HCEC 1CT (cell line): Measurements from ENCODE around the gene ZBTB7B.
A peak's percentile ranks its signal among the peaks of the same experiment; 100 is the strongest.

Experiments
- DNase-seq: peaks from one replicate; pipeline ENCODE4 v3.0.0-alpha.2; 2017

ZBTB7B gene

GRCh38 chr1:154989195-154989860, 13.3 kb upstream of the ZBTB7B start:
- no peak for DNase-seq

- DNase-seq = no peak
Observed at GRCh38 chr1:154990276-154990675, 12.3 kb upstream of the ZBTB7B start.

- no peak for DNase-seq
Observed at GRCh38 chr1:154992721-154993571, 9.7 kb upstream of the ZBTB7B start.

- no peak for DNase-seq
Observed at GRCh38 chr1:154993572-154994268, 8.9 kb upstream of the ZBTB7B start, which contains the start of gene LENEP. TSS of gene LENEP (plus strand) at chr1:154993586. CDS start at chr1:154993608, 22 bp downstream.

GRCh38 chr1:154994269-154994587, 8.4 kb upstream of the ZBTB7B start:
- DNase-seq = no peak

GRCh38 chr1:154994591-154994990, 8.0 kb upstream of the ZBTB7B start:
- no peak for DNase-seq

GRCh38 chr1:154995301-154995983, 7.2 kb upstream of the ZBTB7B start:
- peak; percentile 78 for DNase-seq

GRCh38 chr1:154996966-154997701, 5.5 kb upstream of the ZBTB7B start:
- no peak for DNase-seq

GRCh38 chr1:154998201-154998780, 4.3 kb upstream of the ZBTB7B start:
- no peak for DNase-seq

GRCh38 chr1:154998818-154999570, 3.6 kb upstream of the ZBTB7B start:
- DNase-seq = peak; percentile 76

- DNase-seq = no peak
Observed at GRCh38 chr1:154999571-155000410, 2.8 kb upstream of the ZBTB7B start.

GRCh38 chr1:155000411-155000725, 2.2 kb upstream of the ZBTB7B start:
- no peak for DNase-seq

GRCh38 chr1:155000726-155001424, 1.7 kb upstream of the ZBTB7B start:
- DNase-seq = peak; percentile 76

- DNase-seq = peak; percentile 36
Observed at GRCh38 chr1:155001425-155001674, 1.3 kb upstream of the ZBTB7B start.

GRCh38 chr1:155001675-155002463, 733 bp upstream of the ZBTB7B start:
- DNase-seq = peak; percentile 99

GRCh38 chr1:155003227-155003765, 694 bp downstream of the ZBTB7B start:
- peak; percentile 28 for DNase-seq

- peak; percentile 50 for DNase-seq
Observed at GRCh38 chr1:155003766-155004351, 1.3 kb downstream of the ZBTB7B start.

GRCh38 chr1:155004352-155005075, 1.9 kb downstream of the ZBTB7B start:
- no peak for DNase-seq
